ENCODE measurements around the gene ERI3. TPM values are rescaled to one million over a fixed set of nuclear protein-coding genes. Genes with fewer than 3 reads are reported as not detected.

ERI3 gene
- total and polyA plus RNA-seq, 2 of the 4 experiments (the other 2 are of a cell fraction) = 56.6 to 70.9 TPM

- Histone ChIP-seq H3K9me1 (ENCODE audit: insufficient read depth, low read length) (peaks cover 4% of the 10 kb centered on the region; the same call in 1 of the 2 replicates), H3K27ac (ENCODE audit: insufficient read depth, low read length) (no peak overlapping the region), H3K4ac (ENCODE audit: low read depth, low read length) (no peak overlapping the region), H3K4me2 (ENCODE audit: low read depth, low read length) (no peak overlapping the region), H2AFZ (replicated peaks; ENCODE audit: low read length, poor library complexity) (no peak overlapping the region), H4K91ac (ENCODE audit: insufficient read depth, low read depth, low read length) (no peak overlapping the region), H2BK15ac (ENCODE audit: low read depth, low read length) (no peak overlapping the region), H4K5ac (ENCODE audit: low read depth, low read length) (no peak overlapping the region), H3K56ac (ENCODE audit: extremely low read depth, insufficient read depth, low read length) (no peak overlapping the region), H2AK9ac (replicated peaks; ENCODE audit: low read depth, low read length, poor library complexity) (no peak overlapping the region), H3K36me3 (ENCODE audit: control insufficient read depth, insufficient read depth, low read length) (peaks cover 39% of the 10 kb centered on the region), H3K18ac (ENCODE audit: low read depth, low read length) (no peak overlapping the region), H2AK5ac (ENCODE audit: low read depth, low read length) (no peak overlapping the region), H3K27me3 (ENCODE audit: control insufficient read depth, insufficient read depth, low read length) (no peaks in the 10 kb centered on the region), H3K79me1 (ENCODE audit: low read depth in 1 of 2, low read length in 2 of 2) (peaks cover 0 to 4% of the 10 kb centered on the region in 2 experiments; a peak in 1 of 4 replicates), H3K9me3 (ENCODE audit: control insufficient read depth, insufficient read depth, low read length) (no peaks in the 10 kb centered on the region), H2BK5ac (ENCODE audit: low read depth, low read length, poor library complexity, severe bottlenecking) (no peak overlapping the region), H3K14ac (replicated peaks; ENCODE audit: low read depth, low read length) (no peak overlapping the region), H3K4me3 (ENCODE audit: insufficient read depth, low read depth, low read length) (no peak overlapping the region), H3K23ac (ENCODE audit: low read depth, low read length) (no peak overlapping the region), H4K8ac (ENCODE audit: low read depth in 2 of 2, low read length in 2 of 2) (no peak overlapping the region), H3K4me1 (ENCODE audit: control insufficient read depth, insufficient read depth, low read length) (no peaks in the 10 kb centered on the region), H4K20me1 (ENCODE audit: insufficient read depth, low read length) (no peaks in the 10 kb centered on the region), H3K9ac (ENCODE audit: low read depth, low read length) (no peak overlapping the region), H2BK20ac (ENCODE audit: low read depth, low read length) (no peak overlapping the region), H2BK120ac (ENCODE audit: low read depth, low read length) (no peak overlapping the region)
- ChIA-PET POLR2A (ENCODE audit: unreplicated experiment) (no interaction called here), CTCF (no interaction called here)
- in situ Hi-C loops (cut with MboI; ENCODE audit: low sequenced_read_pairs) (no loop called here), dilution Hi-C loops (cut with HindIII; ENCODE audit: low sequenced_read_pairs, unreplicated experiment) (no loop called here), intact Hi-C loops (cut with micrococcal nuclease) (no loop called here)
- no TSS peak for BruUV-seq (replicated peaks)
- DNase-seq (no peak), ATAC-seq (ENCODE audit: low read depth) (no peak)
- TF ChIP-seq MAZ (IDR thresholded peaks at IDR 0.05; ENCODE audit: borderline replicate concordance, low read depth, low read length) = no peak
- no peak for TF ChIP-seq CHD1 (IDR thresholded peaks at IDR 0.05; ENCODE audit: low read depth, low read length)
- no peak for TF ChIP-seq CTCF (conservative IDR thresholded peaks at IDR 0.05; ENCODE audit: low read depth, low read length)
- no peak for TF ChIP-seq FOS (IDR thresholded peaks at IDR 0.05; ENCODE audit: low read depth, low read length)
- no CpG with 5 or more reads among the region's 6 CpGs for WGBS, 2 experiments (ENCODE audit: extremely low coverage in 2 of 2, insufficient read length in 1 of 2)
Observed at GRCh38 chr1:44302541-44302940, 52.5 kb downstream of the ERI3 start.

Data from IMR-90 (cell line).